Heart left ventricle (tissue), 16 donors: ENCODE measurements around the gene EPB41L2. TPM values are rescaled to one million over a fixed set of nuclear protein-coding genes. Genes with fewer than 3 reads are reported as not detected.

ENCODE experiments used
- ATAC-seq, 4 donors: fragments of 200-7000 bp; cut with Tn5 transposase; one replicate each; pipeline ENCODE4 v1.9.1; 2020 to 2022; ENCODE audit warnings: moderate library complexity in 4 of 4, mild to moderate bottlenecking in 3 of 4, moderate number of reproducible peaks in 1 of 4
- DNase-seq, 5 donors: peaks; one replicate each; pipeline ENCODE4 v3.0.0-alpha.2; 2020
- H3K27ac ChIP-seq, 12 donors: fragments of 200-600 bp; sonication (generic) in 4 of 12; one replicate each; pipeline versions ENCODE4 v1.5.0 to v1.8.0; 2016 to 2022; ENCODE audit warnings: mild to moderate bottlenecking in 2 of 12
- H3K27me3 ChIP-seq, 9 donors: fragments of 200-600 bp; sonication (generic) in 2 of 9; one replicate each; pipeline versions ENCODE4 v1.5.1 to v1.8.0; 2016 to 2022; ENCODE audit warnings: mild to moderate bottlenecking in 3 of 9
- H3K36me3 ChIP-seq, 9 donors: fragments of 200-600 bp; sonication (generic) in 2 of 9; one replicate each; pipeline versions ENCODE4 v1.5.0 to v1.8.0; 2018 to 2022; ENCODE audit warnings: mild to moderate bottlenecking in 2 of 9
- H3K4me1 ChIP-seq, 12 donors: fragments of 200-600 bp; sonication (generic) in 4 of 12; one replicate each; pipeline versions ENCODE4 v1.5.0 to v1.8.0; 2016 to 2022; ENCODE audit warnings: mild to moderate bottlenecking in 3 of 12
- H3K4me3 ChIP-seq, 12 donors: fragments of 200-600 bp; sonication (generic) in 4 of 12; one replicate each; pipeline versions ENCODE4 v1.5.0 to v1.8.0; 2017 to 2022; ENCODE audit warnings: mild to moderate bottlenecking in 9 of 12, moderate library complexity in 4 of 12
- H3K9me3 ChIP-seq, 12 donors: fragments of 200-600 bp; sonication (generic) in 4 of 12; one replicate each; pipeline versions ENCODE4 v1.5.0 to v1.8.0; 2016 to 2022; ENCODE audit warnings: mild to moderate bottlenecking in 1 of 12
- POLR2A ChIP-seq, 2 donors: fragments of 450-650 bp; IDR thresholded peaks; one replicate each; pipeline ENCODE4 v1.6.1; 2017; ENCODE audit warnings: antibody characterized with exemption in 2 of 2, mild to moderate bottlenecking in 2 of 2, moderate library complexity in 2 of 2
- WGBS, 4 donors: extraction: QIAGEN DNeasy Blood & Tissue Kit in 2 of 4; methylation state at CpG; one replicate each; pipeline versions ENCODE4 v1.1.5 to v1.1.7; 2013 to 2018; 5-methylcytosine and 5-hydroxymethylcytosine counted together
- intact Hi-C, 10 donors: fragments of 100-400 bp; cut with DNase I; formaldehyde crosslinking; loops; one replicate each; pipeline versions ENCODE4 v1.11.1 to v1.14.2; 2022
- polyA plus RNA-seq, 2 donors: library from polyadenylated mRNA; stranded (reverse); fragments of 200-250 nt; gene quantifications; one replicate each; pipeline ENCODE4 v1.2.3, GENCODE V29; 2013
- total RNA-seq, 9 donors: library from RNA; depleted of rRNA in 2 of 9; stranded (reverse); fragments of >200 nt in 2 of 9; fragmentation: NEBNext Ultra II Directional in 3 of 9; extraction: Animal tissue kit (Norgen Biotek cat#: 25700) in 3 of 9; gene quantifications; one replicate each; pipeline versions ENCODE4 v1.1.0 to v1.2.4, GENCODE V29; 2016 to 2023
- TF ChIP-seq, protein P1 (sequence below), 12 donors: fragments of 200-600 bp; sonication (generic) in 4 of 12; IDR thresholded peaks; one replicate each; pipeline versions ENCODE4 v1.5.0 to v1.8.0; 2018 to 2022; ENCODE audit warnings: antibody characterized with exemption in 12 of 12, mild to moderate bottlenecking in 5 of 12
- donor health status: ischemic (EF 13 %, LVEDD 7.1; RV severe dilation, severe dysfunction).
- donor health status: healthy with polysubstance abuse.
- donor health status: DM: no; HTN: yes; CAD: no.
- donor health status: DM: no; HTN: no; CAD: no.
- donor health status: ischemic (EF 25% LVEDD 6.9; RV normal size, moderate dysfunction).
- donor health status: ischemic (EF 25% LVEDD 5.7; RV mildly dilated, moderate dysfunction).
- donor health status: healthy.
- donor health status: DM: yes; HTN: yes; CAD: no.
- donor health status: ischemic (EF 35%, LVEDD 5.7; RV mildly dilated, moderate dysfunction).
- donor health status: nonischemic (EF 11% LVEDD 7.7; RV severe dilation, severe dysfunction).
- donor health status: DM: yes; HTN: yes; CAD: no.
- donor health status: PGD.
- donor health status: ischemic (EF 29% LVEDD 5.4; RV normal size, mild dysfunction).
- donor health status: nonischemic (EF 23%, LVEDD 6.1; RV moderate dilation, normal function).

The EPB41L2 gene
- total and polyA plus RNA-seq, 11 donors, result 21.3 to 115 (median 51.9) TPM

DNA sequence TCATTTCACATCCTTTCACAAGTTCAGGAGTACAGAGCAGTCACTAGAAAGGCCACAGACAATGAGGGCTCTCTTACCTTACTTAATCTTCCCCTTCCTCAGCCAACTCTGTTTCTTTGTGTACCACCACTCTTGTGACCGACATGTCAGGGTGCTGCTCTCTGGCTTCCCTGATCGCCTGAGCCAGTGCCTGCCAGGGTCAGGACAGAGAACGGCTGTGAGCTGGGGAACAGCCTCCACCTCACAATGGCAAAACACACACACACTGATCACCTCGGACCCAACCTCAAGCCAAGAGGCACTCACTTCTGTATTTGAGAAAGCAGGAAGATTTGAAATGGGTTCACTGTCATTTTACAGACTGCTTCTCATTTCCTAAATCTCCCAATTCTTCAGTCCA lies 205.0 kb downstream of the EPB41L2 start:
- Histone ChIP-seq H3K9me3 (peaks cover 0 to 4% (median 0%) of the 10 kb centered on the region in 12 donors), H3K27ac (no peak overlapping the region), H3K36me3 (peaks cover 0 to 95% (median 24%) of the 10 kb centered on the region in 9 donors), H3K27me3 (no peaks in the 10 kb centered on the region), H3K4me3 (no peak overlapping the region), H3K4me1 (peaks cover 0 to 6% (median 0%) of the 10 kb centered on the region in 12 donors)
- no peak for ATAC-seq
- 87 to 92% (median 90%) methylated on average over 4 of the region's 4 CpGs for WGBS, 4 donors
- TF ChIP-seq POLR2A (IDR thresholded peaks at IDR 0.05), result no peak
- TF ChIP-seq, protein P1, sequence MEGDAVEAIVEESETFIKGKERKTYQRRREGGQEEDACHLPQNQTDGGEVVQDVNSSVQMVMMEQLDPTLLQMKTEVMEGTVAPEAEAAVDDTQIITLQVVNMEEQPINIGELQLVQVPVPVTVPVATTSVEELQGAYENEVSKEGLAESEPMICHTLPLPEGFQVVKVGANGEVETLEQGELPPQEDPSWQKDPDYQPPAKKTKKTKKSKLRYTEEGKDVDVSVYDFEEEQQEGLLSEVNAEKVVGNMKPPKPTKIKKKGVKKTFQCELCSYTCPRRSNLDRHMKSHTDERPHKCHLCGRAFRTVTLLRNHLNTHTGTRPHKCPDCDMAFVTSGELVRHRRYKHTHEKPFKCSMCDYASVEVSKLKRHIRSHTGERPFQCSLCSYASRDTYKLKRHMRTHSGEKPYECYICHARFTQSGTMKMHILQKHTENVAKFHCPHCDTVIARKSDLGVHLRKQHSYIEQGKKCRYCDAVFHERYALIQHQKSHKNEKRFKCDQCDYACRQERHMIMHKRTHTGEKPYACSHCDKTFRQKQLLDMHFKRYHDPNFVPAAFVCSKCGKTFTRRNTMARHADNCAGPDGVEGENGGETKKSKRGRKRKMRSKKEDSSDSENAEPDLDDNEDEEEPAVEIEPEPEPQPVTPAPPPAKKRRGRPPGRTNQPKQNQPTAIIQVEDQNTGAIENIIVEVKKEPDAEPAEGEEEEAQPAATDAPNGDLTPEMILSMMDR (IDR thresholded peaks at IDR 0.05), result no peak
- intact Hi-C loops, result no loop called here
- DNase-seq, result no peak

- Histone ChIP-seq H3K4me3 (no peak overlapping the region), H3K36me3 (peaks cover 0 to 58% (median 13%) of the 10 kb centered on the region in 9 donors), H3K27ac (no peak overlapping the region), H3K4me1 (peaks cover 0 to 10% (median 0%) of the 10 kb centered on the region in 12 donors), H3K9me3 (peaks cover 0 to 4% (median 0%) of the 10 kb centered on the region in 12 donors), H3K27me3 (no peaks in the 10 kb centered on the region)
- DNase-seq, result no peak
- TF ChIP-seq, protein P1 (IDR thresholded peaks at IDR 0.05), result no peak
- no peak for TF ChIP-seq POLR2A (IDR thresholded peaks at IDR 0.05)
- ATAC-seq, result peak in 1 of 4 donors; percentile 39
- 64 to 69% (median 67%) methylated on average over 5 of the region's 5 CpGs for WGBS, 4 donors
- intact Hi-C loops, result no loop called here
Measured at GRCh38 chr6:130853555-130854183, 209.4 kb downstream of the EPB41L2 start.

GRCh38 chr6:130852844-130853554 lies 210.0 kb downstream of the EPB41L2 start:
- Histone ChIP-seq H3K27me3 (no peaks in the 10 kb centered on the region), H3K9me3 (peaks cover 0 to 4% (median 0%) of the 10 kb centered on the region in 12 donors), H3K4me1 (peaks cover 0 to 16% (median 0%) of the 10 kb centered on the region in 12 donors), H3K4me3 (no peak overlapping the region), H3K36me3 (peaks cover 0 to 51% (median 8%) of the 10 kb centered on the region in 9 donors), H3K27ac (no peak overlapping the region)
- intact Hi-C loops, result no loop called here
- WGBS, 4 donors, result 67 to 76% (median 69%) methylated on average over 7 of the region's 7 CpGs
- TF ChIP-seq, protein P1 (IDR thresholded peaks at IDR 0.05), result no peak
- no peak for DNase-seq
- no peak for ATAC-seq

DNA sequence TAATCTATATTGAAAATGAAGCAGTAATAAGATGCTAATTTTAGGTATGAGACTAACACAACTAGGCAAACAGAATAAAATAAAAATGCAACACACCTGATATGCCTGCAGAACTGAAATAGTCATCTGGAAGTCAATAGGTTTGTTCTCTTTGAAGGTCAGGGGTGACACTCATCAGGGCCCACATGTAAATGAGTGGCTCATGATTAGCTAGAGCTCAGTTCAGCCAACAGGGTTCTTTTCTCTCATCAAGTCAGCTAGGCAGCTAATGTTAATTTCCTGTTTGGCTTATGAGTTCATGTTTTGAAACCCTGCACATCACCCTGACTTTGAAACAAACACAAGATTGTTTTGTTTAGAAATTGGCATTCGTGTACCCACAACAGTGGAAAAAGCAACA lies 212.0 kb downstream of the EPB41L2 start:
- Histone ChIP-seq H3K27me3 (no peaks in the 10 kb centered on the region), H3K27ac (no peak overlapping the region), H3K36me3 (peaks cover 0 to 31% (median 5%) of the 10 kb centered on the region in 9 donors), H3K4me1 (peaks cover 0 to 32% (median 4%) of the 10 kb centered on the region in 12 donors), H3K9me3 (peaks cover 0 to 4% (median 0%) of the 10 kb centered on the region in 12 donors), H3K4me3 (no peak overlapping the region)
- no peak for ATAC-seq
- no peak for DNase-seq
- 70 to 79% (median 78%) methylated on average over 1 of the region's 1 CpG for WGBS, 4 donors
- no peak for TF ChIP-seq POLR2A (IDR thresholded peaks at IDR 0.05)
- TF ChIP-seq, protein P1 (IDR thresholded peaks at IDR 0.05), result no peak
- intact Hi-C loops, result no loop called here
